ENCODE measurements around the gene DNALI1.

- TF ChIP-seq CTCF (IDR thresholded peaks at IDR 0.05 in 4 of 5, conservative IDR thresholded peaks at IDR 0.05 in 1 of 5) (no peak), POLR2A (IDR thresholded peaks at IDR 0.05) (no peak)
Measured at GRCh38 chr1:37564892-37565291, 8.2 kb downstream of the DNALI1 start.

Data from gastrocnemius medialis (tissue), 4 donors.